ENCODE results near the gene GAK.

GAK gene

DNA sequence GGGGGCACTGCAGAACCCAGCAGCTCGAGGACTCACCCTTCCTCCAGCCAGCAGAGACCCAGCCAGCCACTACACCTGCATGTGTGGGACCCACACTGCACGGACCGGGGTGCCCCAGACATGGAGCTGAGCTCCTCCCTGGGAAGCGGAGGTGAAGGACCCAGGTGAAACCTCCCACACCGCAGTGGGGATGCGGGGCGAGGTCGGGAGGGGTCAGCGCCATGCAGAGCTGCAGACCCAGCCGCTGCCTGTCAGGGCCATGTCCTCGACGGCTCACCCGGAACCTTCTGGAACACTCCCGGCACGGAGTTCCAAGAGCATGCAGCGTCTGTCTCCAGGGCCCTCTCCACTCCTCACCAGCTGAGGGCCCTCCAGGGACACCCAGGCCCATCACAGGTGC is 42.6 kb downstream of the GAK start:
- DNase-seq (ENCODE audit: low spot score), result no peak

DNA sequence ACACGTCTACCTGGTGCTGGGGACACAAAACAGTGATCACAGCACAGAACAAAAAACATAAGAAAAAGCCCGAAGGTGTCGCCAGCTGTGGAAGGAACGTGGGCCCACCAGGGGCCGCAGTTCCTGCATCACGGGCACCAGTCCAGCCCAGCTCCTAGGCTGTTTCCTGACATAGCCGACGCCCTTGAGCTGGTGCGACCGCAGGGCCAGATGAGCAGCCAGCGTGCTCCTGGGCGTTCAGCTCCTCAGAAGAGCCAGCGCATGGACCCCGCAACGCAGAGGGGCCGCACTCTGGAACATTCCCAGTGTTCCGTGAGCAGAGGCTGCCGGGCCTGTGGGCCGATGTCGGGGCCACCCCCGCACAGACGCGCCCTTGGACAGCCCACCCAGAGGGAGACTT is 44.1 kb downstream of the GAK start:
- DNase-seq (ENCODE audit: low spot score), result no peak

DNA sequence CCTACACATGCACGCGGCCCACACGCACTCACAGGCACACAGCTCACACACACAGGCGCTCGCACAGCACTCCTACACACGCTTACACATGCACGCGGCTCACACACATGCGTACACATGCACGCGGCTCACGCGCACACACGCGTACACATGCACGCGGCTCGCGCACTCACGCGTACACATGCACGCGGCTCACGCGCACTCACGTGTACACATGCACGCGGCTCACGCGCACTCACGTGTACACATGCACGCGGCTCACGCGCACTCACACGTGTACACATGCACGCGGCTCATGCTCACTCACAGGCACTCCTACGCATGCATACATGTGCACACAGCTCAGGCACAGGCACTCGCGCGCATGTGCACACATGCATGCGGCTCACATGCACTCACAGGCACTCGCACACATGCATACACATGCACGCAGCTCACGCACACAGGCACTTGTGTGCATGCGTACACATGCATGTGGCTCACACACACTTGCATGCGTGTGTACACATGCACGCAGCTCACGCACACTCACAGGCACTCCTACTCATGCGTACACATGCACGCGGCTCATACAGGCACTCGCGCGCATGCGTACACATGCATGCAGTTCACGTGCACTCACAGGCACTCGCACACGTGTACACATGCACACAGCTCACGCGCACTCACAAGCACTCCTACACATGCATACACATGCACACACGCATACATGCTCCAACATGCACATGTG is 44.9 kb downstream of the GAK start:
- DNase-seq (ENCODE audit: low spot score), result no peak

DNA sequence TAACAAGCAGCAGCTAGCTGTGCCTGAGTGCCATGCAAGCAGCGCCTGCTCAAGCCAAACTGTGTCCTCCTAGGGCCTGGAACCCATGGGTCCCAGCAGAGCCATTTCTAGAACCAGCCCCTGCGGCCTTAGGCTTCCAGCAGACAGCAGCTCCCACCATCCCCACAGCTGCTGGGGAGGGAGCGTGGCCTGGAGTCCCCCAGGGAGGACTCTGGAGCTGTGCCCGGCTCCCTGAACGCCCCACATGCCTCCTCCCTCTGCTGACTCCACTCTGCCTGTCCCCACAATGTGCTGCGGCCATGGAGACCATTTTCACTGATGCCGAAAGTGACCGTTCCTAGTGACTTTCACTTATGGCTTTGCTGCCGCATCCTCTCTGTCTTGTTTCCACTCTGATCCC is 45.9 kb downstream of the GAK start:
- DNase-seq (ENCODE audit: low spot score), result no peak

DNA sequence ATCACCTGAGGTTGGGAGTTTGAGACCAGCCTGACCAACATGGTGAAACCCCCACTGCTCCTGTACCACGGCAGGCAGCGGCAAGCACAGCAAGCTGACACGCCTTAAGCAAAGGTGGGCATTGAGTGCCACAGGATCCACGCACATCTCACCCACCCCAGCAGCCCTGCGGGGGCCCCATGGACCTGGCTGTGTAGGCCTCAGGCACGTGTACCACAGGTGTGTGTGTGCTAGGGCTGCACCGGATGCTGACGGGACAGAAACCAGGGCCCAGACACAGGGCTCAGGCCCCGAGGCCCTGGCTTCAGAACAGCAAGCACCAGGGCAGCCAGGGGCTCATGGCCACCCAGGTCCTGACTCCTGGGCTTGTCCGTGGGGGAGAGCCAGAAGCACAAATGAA is 46.8 kb downstream of the GAK start:
- no peak for DNase-seq (ENCODE audit: low spot score)

DNA sequence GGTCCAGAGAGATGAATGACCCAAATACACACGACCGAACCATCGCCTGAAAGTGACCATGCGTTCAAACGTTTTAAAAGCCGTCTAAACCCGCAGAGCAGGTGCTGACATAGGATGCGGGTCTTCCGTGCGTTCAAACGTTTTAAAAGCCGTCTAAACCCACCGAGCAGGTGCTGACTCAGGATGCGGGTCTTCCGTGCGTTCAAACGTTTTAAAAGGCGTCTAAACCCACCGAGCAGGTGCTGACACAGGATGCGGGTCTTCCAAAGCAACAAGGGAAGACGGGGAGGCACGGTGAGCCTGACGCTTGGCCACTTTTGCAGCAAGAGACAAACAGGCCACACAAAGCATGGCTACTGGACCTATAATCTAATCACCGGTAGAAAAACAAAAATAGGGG is 47.2 kb downstream of the GAK start:
- no peak for DNase-seq (ENCODE audit: low spot score)

DNA sequence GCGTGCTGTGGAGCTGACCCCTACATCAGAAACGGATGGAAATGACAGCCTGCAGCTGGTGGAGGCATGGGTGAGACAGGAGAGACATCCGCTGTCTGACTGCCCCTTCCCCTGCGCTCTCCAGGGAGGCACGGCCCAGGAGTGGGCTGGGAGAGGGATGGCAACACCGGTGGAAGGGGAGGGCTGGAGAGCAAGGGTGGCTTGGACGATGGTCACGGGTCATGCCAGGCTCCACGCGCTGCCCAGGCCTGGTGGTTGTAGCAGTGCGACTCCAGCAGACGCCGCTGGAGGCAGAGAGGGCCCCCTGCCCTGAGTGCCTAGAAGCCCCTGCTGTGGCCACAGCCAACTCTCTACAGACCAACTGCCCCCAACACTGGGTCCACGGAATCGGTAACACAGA is 47.9 kb downstream of the GAK start:
- no peak for DNase-seq (ENCODE audit: low spot score)

DNA sequence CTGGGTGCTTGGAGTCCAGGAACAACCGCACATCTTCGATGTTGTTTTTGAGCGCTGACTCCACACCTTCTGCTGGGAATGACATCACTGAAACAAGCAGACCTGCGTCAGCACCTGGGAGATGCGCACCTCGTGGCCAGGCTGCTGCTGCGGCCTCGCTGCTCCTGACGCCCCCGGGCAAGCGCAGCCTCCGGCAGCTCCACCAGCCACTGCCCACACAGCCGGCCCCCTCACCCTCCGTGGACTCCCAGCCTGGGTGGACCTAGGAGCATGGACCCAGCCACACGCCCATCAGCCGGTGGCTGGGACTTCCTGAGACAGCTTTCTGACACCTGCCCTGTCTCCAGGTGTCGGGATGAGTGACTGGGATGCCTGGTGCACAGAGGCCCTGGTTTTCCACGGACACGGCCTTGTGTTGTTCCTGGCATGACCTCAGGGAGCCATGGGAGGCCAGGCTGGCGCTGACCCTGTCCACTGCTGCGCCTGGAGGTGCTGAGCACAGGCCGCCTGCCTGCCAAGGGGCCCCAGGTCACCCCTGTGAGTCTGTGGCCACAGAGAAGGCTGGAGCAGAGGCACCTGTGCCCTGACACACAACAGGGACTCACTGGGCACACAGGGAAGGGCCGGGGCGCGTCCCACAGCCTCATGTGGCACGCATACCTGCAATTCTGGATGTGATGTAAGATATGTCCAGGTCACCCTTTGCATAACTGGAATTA is 48.6 kb downstream of the GAK start:
- DNase-seq (ENCODE audit: low spot score), result no peak

DNA sequence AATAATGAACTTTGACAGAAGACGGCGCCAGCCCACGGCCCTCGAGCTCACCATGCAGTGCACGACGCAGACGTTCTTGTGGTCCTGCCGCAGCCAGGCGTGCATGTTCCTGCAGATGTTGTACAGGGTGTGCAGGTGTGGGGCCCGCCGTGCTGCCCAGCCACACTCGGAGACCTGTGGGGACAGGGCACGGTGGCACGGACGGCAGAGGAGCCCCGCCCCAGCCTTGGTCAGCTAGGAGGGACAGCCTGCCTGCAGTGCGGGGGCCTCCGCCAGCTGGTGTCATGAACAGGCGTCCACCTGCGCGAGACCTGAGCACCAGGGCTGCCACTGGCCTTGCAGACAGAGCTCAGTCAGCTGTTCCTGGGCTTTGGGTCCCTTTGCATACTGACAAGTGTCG is 49.5 kb downstream of the GAK start:
- no peak for DNase-seq (ENCODE audit: low spot score)

DNA sequence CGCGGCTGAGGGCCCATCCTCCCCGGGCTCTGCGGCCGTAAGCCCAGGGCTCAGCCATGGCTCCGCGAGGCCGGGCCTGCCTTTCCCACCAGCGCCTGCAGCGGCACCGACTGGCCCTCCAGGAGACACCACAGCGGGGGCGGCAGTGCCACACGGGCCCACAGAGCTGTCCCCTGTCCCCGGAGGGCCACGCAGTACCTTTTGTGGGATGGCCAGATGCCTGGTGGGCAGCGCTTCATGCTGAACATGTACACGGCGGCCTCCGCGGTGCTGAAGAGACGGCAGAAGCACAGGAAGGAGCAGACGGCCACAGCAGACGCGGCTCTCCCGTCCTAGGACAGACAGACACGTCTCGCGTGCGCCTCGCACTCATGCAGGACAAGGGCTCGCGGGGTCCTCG is 50.4 kb downstream of the GAK start:
- DNase-seq (ENCODE audit: low spot score), result no peak

DNA sequence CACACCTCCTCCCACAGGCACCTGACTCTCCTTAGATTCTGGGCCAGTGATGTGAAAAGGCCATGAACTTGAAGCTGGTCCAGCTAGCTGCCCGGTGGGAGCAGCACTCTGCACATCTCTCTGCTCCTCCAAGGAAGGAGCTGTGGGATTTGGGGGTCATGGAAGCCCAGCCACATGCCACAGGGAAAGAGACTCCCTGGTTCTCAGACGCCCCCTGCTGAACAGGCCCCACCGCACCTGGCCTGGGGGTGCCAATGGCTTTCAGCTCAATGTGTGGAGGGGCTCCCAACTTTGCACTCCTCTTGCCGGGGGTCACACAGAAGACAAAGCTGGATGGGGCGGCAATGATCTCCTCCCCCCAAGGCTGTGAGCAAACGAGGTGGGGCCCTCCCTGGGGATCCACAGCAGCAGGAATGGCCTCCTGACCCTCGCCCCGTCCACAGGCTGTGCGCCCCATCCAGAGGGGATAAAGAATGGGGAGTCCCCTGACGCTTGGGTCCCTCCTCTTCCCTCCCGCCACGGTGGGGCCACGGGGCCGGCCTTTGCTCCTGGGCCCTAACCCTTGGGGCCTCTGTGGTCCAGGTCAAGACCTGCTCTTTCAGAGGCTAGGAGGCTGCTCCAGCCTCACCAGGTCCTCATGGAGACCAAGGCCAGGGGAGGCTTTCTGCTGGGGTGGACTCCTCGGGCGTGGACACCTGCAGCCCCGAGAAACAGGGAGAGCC is 51.3 kb downstream of the GAK start:
- DNase-seq (ENCODE audit: low spot score), result no peak

DNA sequence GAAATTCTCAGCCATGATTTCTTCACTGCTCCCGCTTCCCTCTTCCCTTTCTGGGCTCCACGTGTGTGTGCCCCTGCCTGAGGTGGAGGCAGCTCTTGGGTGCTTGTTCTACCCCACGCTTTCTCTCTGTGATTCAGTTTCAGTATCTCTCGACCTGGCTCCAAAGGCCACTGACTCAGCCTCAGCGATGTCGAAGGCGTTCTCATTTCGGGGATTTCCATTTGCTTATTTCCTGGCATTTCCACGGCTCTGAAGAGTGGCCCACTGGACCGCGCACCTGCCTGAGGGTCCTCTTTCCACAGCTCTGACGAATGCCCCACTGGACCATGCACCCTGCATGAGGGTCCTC is 52.4 kb downstream of the GAK start:
- DNase-seq (ENCODE audit: low spot score), result no peak

DNA sequence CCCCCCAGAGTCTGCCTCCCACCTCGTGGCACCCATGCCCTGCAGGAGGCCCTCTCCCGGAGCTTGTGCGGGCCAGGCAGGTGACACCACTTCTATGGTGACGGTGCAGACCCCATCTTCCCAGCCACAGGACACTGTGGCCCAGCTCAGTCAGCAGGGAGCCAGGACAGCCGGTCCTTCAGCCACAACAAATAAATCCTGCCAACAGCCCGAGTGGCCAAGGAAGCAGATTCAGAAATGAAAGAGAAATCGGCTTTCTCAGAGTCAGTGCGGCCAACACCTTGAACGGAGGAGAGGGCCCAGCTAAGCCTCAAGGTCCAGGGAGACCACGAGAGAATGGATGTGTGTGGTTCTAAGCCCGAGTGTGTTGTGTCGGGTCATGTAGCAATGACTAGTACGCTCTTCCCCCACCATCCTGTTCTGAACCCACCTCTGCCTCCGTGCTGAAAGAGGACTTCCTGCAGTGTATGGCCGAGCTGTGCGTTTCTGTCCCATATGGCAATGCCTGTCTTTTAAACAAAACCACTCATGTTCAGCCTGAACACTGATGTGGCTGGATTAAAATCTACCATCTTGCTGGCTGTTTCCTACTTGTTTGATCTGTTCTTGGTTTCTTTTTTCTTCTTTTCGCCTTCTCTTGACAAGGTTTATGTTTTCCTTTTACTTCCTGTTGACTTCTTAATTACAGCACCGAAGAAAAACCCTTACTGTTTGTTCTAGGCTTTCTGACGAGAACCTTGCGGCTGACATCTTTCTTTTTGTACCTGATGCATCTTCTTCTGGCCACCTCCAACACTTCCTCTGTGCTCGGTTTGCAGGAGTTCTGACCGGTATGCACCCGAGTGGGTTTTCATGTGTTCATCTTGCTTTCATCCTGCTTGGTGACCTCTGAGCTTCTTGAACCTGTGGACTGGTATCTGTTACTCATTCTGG is 53.1 kb downstream of the GAK start:
- no peak for DNase-seq (ENCODE audit: low spot score)

DNA sequence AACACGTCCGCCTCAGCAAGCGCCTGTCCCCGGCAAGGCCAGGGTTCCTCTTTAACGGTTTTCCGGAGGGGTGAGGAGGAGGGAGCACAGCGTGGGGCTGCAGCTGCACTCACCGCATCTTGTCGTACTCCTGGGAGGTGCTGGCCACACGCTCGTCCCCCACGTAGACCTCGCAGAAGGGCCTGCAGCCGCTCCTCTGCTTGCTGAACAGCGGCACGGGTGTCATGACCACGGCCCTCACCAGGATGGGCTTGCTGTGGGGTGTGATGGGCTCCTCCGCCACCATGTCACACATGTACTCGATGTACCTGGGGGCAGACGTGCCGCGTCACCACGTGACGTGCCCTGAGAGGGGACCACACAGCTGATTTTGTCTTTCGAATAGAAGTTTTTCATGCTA is 54.6 kb downstream of the GAK start:
- no peak for DNase-seq (ENCODE audit: low spot score)

DNA sequence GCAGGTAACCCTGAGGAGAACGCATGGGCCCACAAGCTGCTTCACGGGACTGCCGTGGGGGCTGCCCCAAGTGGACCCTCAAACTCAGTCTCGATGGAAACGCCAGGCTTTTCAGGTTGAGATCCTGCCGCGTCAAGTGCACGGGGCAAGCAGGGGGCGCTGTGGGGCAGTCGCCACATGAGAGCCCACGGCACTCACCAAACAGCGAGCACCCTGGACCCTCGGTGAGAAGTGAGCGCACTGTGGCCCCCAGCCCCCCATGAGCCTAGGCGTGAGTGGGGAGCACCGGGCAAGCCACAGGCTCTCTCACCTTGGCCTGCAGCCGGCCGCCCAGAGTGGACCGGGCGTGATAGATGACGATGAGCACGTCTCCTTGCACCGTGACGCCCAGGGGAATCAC is 55.3 kb downstream of the GAK start:
- no peak for DNase-seq (ENCODE audit: low spot score)

DNA sequence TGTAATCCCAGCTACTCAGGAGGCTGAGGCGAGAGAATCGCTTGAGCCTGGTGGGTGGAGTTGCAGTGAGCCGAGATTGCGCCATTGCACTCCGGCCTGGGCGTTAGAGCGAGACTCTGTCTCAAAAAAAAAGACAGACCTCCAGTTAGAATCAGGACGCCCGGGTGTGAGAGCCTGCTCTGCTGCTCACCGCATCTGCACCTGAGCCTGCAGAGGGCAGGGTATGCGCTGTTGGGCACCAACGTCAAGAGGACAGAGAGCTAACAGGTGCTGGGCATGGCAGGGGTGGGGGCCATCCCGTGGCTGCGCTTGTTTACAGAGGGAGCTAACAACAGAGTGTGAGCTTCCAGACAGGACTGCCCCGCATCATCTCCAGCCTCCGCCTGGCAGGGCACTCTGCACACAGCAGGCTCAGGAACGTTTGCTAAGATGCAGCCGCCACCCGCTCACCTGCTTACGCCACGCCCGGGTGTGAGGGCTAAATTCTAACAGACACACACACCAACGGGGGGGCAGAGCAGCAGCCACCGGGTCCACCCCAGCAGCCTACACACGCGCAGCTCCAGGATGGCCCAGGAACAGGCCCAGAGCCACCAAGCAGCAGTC is 56.2 kb downstream of the GAK start:
- DNase-seq (ENCODE audit: low spot score), result no peak

DNA sequence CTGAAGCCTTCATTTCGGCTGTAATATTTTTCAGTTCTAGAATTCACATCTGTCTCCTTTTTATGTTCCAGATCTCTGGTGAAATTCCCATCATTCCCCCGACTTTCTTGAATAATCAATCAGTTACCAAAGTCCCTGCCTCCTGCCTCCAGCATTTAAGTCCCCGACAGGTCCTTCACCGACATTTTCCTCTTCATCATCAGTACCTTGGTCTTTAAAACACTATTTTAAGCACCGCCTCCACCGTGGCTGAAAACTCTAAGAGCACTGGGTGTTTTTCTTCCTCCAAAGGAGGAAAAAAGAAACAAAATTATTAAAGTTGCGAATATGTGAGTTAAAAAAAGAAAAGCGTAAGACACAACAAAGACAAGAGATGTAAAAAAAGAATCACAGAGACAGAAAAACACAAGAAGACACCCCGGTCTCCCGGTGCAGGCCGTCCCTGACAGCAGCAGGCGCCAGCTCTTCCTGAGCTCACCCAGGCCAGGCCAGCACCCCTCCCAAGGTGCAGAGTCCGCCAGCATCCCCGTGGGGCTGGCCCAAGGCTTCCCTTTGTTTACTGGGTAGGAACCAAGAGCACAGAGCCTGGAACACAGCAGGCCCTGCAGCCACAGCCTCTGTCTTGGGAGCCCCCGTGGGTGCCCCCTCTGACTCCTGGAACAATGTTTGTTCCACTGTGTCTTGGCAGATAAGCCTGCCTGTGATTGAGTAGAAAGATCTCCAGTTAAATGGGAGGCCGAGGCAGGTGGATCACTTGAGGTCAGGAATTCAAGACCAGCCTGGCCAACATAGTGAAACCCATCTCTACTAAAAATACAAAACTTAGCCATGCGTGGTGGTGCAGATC is 56.9 kb downstream of the GAK start:
- DNase-seq (ENCODE audit: low spot score), result no peak

DNA sequence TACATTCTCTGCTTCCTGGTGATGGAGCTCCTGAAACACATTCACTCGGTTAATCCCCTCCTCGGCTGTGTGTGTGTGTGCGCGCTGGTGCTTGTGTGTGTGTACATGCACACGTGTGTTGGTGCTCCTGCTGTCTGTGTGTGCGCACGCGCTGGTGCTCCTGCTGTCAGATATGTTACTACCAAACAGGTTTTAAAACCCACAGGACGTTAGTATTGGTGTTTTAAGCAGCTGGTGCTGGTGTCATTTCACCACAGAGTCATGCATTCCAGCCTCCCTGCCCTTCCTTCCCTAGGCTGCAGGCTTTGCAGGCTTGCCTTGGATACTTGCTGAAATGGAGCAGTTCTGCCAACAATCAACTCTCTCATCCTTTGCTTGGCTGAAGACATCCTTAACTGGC is 58.1 kb downstream of the GAK start:
- DNase-seq (ENCODE audit: low spot score), result no peak

DNA sequence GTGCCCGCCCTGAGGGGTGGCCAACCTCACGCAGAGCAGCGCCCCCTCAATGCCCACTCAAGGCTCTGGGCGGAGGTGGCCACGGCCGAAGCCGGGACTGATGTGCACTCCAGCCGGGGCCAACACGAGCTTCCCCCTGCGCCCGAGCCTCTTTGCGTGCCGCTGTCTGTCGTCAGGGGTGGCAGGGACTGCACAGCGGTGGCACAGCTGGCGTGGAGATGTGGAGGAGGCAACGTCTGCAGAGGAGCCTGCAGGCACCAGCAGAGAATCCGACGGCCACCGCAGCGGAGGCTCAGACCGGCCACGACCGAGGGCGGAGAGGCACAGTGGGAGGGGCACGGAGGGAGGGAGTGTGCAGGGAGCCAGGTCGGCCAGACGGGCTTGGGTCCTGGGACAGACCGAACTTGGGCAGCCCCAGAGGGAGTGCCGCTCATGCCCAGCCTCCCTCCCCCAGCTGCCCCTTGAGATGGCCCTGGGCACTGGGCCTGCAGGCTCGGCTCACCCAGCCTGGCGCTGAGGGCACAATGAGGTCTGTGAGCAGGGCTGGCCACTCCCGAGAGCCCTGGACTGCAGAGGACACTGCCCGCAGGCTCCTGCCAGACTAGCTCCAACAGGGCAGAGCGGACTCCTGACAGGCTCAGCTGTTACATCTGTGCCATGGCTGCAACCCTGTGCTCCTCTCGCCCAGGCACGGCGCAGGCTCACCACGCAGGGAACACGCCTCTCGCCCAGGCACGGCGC is 59.7 kb downstream of the GAK start:
- no peak for DNase-seq (ENCODE audit: low spot score)

DNA sequence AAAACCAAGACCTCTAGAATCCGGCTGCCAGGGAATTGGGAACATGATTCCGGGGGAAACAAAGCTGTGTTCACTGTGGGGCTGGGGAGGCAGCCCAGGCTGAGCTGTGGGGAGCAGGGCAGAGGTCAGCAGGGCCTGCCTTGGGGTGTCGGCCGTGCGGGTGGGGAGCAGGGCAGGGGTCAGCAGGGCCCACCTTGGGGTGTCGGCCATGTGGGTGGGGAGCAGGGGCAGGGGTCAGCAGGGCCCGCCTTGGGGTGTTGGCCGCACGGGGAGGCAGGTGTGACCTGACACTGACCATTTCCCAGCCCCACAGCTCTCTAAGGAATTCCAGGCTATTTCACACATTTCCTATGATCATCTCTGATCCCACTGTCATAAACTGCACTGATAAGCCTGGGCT is 60.6 kb downstream of the GAK start:
- no peak for DNase-seq (ENCODE audit: low spot score)

Measured in GM03348 (cell line).